WTC11 (cell line): Measurements from ENCODE around the gene PGPEP1. TPM values are rescaled to one million over a fixed set of nuclear protein-coding genes. Genes with fewer than 3 reads are reported as not detected.

Experiments used
- ATAC-seq: fragments of 200-7000 bp; cut with Tn5 transposase; 2 replicates; pipeline ENCODE4 v1.10.0; 2021; ENCODE audit warnings: mild to moderate bottlenecking, moderate library complexity
- CTCF ChIA-PET: fragments of 300-600 bp; sonication (Branson Sonifier 250); formaldehyde crosslinking; loops from one replicate; lab custom pipeline; 2021; ENCODE audit warnings: antibody characterized with exemption; lab: Charles Lee
- POLR2A ChIA-PET: fragments of 350-600 bp; sonication (Branson Sonifier 250); formaldehyde crosslinking; loops from one replicate; lab custom pipeline; 2021; ENCODE audit warnings: antibody characterized with exemption; lab: Charles Lee
- DNase-seq: peaks from one replicate; pipeline ENCODE4 v3.0.0; 2021; ENCODE audit warnings: low spot score
- H3K27ac Mint-ChIP-seq: 2 replicates; pipeline ENCODE4 v1.8.0; 2021; ENCODE audit warnings: mixed read lengths
- H3K27me3 Mint-ChIP-seq: 2 replicates; pipeline ENCODE4 v1.8.0; 2021; ENCODE audit warnings: low read depth, mild to moderate bottlenecking, moderate library complexity, mixed read lengths
- H3K36me3 Mint-ChIP-seq: 2 replicates; pipeline ENCODE4 v1.8.0; 2021; ENCODE audit warnings: mixed read lengths
- H3K4me1 Mint-ChIP-seq: 2 replicates; pipeline ENCODE4 v1.8.0; 2022; ENCODE audit warnings: mixed read lengths
- H3K4me3 Mint-ChIP-seq: 2 replicates; pipeline ENCODE4 v1.8.0; 2021; ENCODE audit warnings: mild to moderate bottlenecking, moderate library complexity, mixed read lengths
- H3K9me3 Mint-ChIP-seq: 2 replicates; pipeline ENCODE4 v1.8.0; 2021; ENCODE audit warnings: mixed read lengths
- ATF1 ChIP-seq: sonication (generic); formaldehyde crosslinking; IDR thresholded peaks from 2 replicates; pipeline ENCODE4 v1.8.1; 2023; ENCODE audit warnings: mild to moderate bottlenecking, moderate library complexity, missing genetic modification reagents
- CBFB ChIP-seq: sonication (generic); formaldehyde crosslinking; IDR thresholded peaks from 2 replicates; pipeline ENCODE4 v1.8.1; 2022; ENCODE audit warnings: mild to moderate bottlenecking, low read depth, missing genetic modification reagents
- CREM ChIP-seq: sonication (generic); formaldehyde crosslinking; IDR thresholded peaks from 2 replicates; pipeline ENCODE4 v1.8.1; 2022; ENCODE audit warnings: mild to moderate bottlenecking, missing genetic modification reagents, moderate library complexity
- ELF4 ChIP-seq: sonication (generic); formaldehyde crosslinking; IDR thresholded peaks from 2 replicates; pipeline ENCODE4 v1.8.1; 2022; ENCODE audit warnings: low read depth, mild to moderate bottlenecking, moderate library complexity, missing genetic modification reagents
- ESRRA ChIP-seq: sonication (generic); formaldehyde crosslinking; IDR thresholded peaks from 2 replicates; pipeline ENCODE4 v1.8.1; 2022; ENCODE audit warnings: mild to moderate bottlenecking, missing genetic modification reagents, borderline replicate concordance
- GTF2I ChIP-seq: fragments of 250-450 bp; sonication (Bioruptor Pico); conservative IDR thresholded peaks from 2 replicates; pipeline ENCODE4 v1.4.0; 2021; ENCODE audit warnings: mild to moderate bottlenecking
- HMGA2 ChIP-seq: fragments of 250-450 bp; sonication (Bioruptor Pico); IDR thresholded peaks from 2 replicates; pipeline ENCODE4 v1.4.0; 2021; ENCODE audit warnings: mild to moderate bottlenecking, moderate library complexity
- JAZF1 ChIP-seq: fragments of 250-450 bp; sonication (Bioruptor Pico); IDR thresholded peaks from 2 replicates; pipeline ENCODE4 v1.9.0; 2021; ENCODE audit warnings: moderate library complexity, mild to moderate bottlenecking, inconsistent platforms
- JUN ChIP-seq: sonication (generic); formaldehyde crosslinking; IDR thresholded peaks from 2 replicates; pipeline ENCODE4 v1.8.0; 2023; ENCODE audit warnings: mild to moderate bottlenecking, missing genetic modification reagents
- NR3C1 ChIP-seq: sonication (generic); formaldehyde crosslinking; conservative IDR thresholded peaks from 2 replicates; pipeline ENCODE4 v1.8.1; 2023; ENCODE audit warnings: low read depth, mild to moderate bottlenecking, missing genetic modification reagents
- RORB ChIP-seq: fragments of 250-450 bp; sonication (Bioruptor Pico); IDR thresholded peaks from 2 replicates; pipeline ENCODE4 v1.9.0; 2021; ENCODE audit warnings: mild to moderate bottlenecking
- TEAD4 ChIP-seq: sonication (generic); formaldehyde crosslinking; IDR thresholded peaks from 2 replicates; pipeline ENCODE4 v1.8.0; 2022; ENCODE audit warnings: mild to moderate bottlenecking, missing genetic modification reagents
- ZBTB21 ChIP-seq: sonication (generic); formaldehyde crosslinking; IDR thresholded peaks from 2 replicates; pipeline ENCODE4 v1.8.1; 2023; ENCODE audit warnings: mild to moderate bottlenecking, missing genetic modification reagents, borderline replicate concordance
- ZNF121 ChIP-seq: sonication (generic); formaldehyde crosslinking; IDR thresholded peaks from 2 replicates; pipeline ENCODE4 v1.8.0; 2023; ENCODE audit warnings: missing genetic modification reagents
- ZNF263 ChIP-seq: sonication (generic); formaldehyde crosslinking; IDR thresholded peaks from 2 replicates; pipeline ENCODE4 v1.8.1; 2022; ENCODE audit warnings: low read depth, mild to moderate bottlenecking, moderate library complexity, missing genetic modification reagents
- ZNF317 ChIP-seq: sonication (generic); formaldehyde crosslinking; IDR thresholded peaks from 2 replicates; pipeline ENCODE4 v1.8.1; 2023; ENCODE audit warnings: low read depth, mild to moderate bottlenecking, moderate library complexity, missing genetic modification reagents, borderline replicate concordance
- ZNF423 ChIP-seq: fragments of 250-450 bp; sonication (Bioruptor Pico); IDR thresholded peaks from 2 replicates; pipeline ENCODE4 v2.1.2; 2022; ENCODE audit warnings: mild to moderate bottlenecking, moderate library complexity
- total RNA-seq: library from RNA; stranded (reverse); gene quantifications from 3 replicates; pipeline ENCODE4 v1.2.3, GENCODE V29; 2021
- TF ChIP-seq, protein P1 (sequence below): fragments of 250-450 bp; sonication (Bioruptor Pico); IDR thresholded peaks from 2 replicates; pipeline ENCODE4 v1.9.0; 2021; ENCODE audit warnings: mild to moderate bottlenecking
- TF ChIP-seq, protein P2 (sequence below): sonication (generic); formaldehyde crosslinking; IDR thresholded peaks from 2 replicates; pipeline ENCODE4 v1.8.1; 2023; ENCODE audit warnings: mild to moderate bottlenecking, missing genetic modification reagents
- TF ChIP-seq, protein P3 (sequence below): sonication (generic); formaldehyde crosslinking; IDR thresholded peaks from 2 replicates; pipeline ENCODE4 v1.8.1; 2023; ENCODE audit warnings: mild to moderate bottlenecking, moderate library complexity, missing genetic modification reagents
- TF ChIP-seq, protein P4 (sequence below): sonication (generic); formaldehyde crosslinking; IDR thresholded peaks from 2 replicates; pipeline ENCODE4 v1.8.0; 2022; ENCODE audit warnings: mild to moderate bottlenecking, missing genetic modification reagents

PGPEP1 gene
- total RNA-seq, 1 experiment from 2014 or later = 68.1 TPM

- TF ChIP-seq ZNF423 (CRISPR knock-in tag) (no peak), NR3C1 (CRISPR knock-in tag) (no peak), JAZF1 (CRISPR knock-in tag) (no peak), ESRRA (CRISPR knock-in tag) (no peak), RORB (CRISPR knock-in tag) (no peak)
Observed at GRCh38 chr19:18391509-18392075, 51.2 kb downstream of the PGPEP1 start (continued).

DNA sequence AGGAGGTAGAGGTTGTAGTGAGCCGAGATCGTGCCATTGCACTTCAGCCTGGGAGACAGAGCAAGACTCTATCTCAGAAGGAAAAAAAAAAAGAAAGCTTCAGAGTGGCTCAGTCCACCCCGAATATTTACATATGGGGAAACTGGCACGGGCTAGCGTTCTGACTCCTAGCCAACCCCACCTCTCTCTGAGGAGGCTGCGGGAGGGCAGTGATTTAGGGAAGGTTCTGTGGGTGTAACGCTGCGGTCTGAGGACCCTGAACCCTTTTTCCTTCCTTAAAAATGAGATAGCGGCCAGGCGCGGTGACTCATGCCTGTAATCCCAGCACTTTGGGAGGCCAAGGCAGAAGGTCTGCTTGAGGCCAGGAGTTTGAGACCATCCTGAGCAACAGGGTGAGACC is 52.0 kb downstream of the PGPEP1 start:
- no peak for DNase-seq
- peaks cover 25% of the 10 kb centered on the region for H3K27me3 Mint-ChIP-seq
- CTCF ChIA-PET = interaction anchor here (0.6 to 6.1 kb wide), 4 partner anchors 9 to 140 kb away, joined by 3 to 63 read pairs (median 4); partner anchors contain the start of gene JUND
- POLR2A ChIA-PET = no interaction called here
- H3K4me3 Mint-ChIP-seq = no peak overlapping the region
- no peaks in the 10 kb centered on the region for H3K9me3 Mint-ChIP-seq
- no peak overlapping the region for H3K27ac Mint-ChIP-seq
- H3K4me1 Mint-ChIP-seq = peaks cover 3% of the 10 kb centered on the region; the same call in 1 of the 2 replicates
- ATAC-seq = no peak
- no peak for TF ChIP-seq HMGA2
- TF ChIP-seq TEAD4 (CRISPR knock-in tag) = no peak
- TF ChIP-seq CBFB (CRISPR knock-in tag) = no peak
- TF ChIP-seq CREM = no peak
- TF ChIP-seq, protein P1, sequence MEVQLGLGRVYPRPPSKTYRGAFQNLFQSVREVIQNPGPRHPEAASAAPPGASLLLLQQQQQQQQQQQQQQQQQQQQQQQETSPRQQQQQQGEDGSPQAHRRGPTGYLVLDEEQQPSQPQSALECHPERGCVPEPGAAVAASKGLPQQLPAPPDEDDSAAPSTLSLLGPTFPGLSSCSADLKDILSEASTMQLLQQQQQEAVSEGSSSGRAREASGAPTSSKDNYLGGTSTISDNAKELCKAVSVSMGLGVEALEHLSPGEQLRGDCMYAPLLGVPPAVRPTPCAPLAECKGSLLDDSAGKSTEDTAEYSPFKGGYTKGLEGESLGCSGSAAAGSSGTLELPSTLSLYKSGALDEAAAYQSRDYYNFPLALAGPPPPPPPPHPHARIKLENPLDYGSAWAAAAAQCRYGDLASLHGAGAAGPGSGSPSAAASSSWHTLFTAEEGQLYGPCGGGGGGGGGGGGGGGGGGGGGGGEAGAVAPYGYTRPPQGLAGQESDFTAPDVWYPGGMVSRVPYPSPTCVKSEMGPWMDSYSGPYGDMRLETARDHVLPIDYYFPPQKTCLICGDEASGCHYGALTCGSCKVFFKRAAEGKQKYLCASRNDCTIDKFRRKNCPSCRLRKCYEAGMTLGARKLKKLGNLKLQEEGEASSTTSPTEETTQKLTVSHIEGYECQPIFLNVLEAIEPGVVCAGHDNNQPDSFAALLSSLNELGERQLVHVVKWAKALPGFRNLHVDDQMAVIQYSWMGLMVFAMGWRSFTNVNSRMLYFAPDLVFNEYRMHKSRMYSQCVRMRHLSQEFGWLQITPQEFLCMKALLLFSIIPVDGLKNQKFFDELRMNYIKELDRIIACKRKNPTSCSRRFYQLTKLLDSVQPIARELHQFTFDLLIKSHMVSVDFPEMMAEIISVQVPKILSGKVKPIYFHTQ (CRISPR knock-in tag) = no peak
- no peak for TF ChIP-seq ATF1 (CRISPR knock-in tag)
- TF ChIP-seq ZNF121 (CRISPR knock-in tag) = no peak
- TF ChIP-seq, protein P2, sequence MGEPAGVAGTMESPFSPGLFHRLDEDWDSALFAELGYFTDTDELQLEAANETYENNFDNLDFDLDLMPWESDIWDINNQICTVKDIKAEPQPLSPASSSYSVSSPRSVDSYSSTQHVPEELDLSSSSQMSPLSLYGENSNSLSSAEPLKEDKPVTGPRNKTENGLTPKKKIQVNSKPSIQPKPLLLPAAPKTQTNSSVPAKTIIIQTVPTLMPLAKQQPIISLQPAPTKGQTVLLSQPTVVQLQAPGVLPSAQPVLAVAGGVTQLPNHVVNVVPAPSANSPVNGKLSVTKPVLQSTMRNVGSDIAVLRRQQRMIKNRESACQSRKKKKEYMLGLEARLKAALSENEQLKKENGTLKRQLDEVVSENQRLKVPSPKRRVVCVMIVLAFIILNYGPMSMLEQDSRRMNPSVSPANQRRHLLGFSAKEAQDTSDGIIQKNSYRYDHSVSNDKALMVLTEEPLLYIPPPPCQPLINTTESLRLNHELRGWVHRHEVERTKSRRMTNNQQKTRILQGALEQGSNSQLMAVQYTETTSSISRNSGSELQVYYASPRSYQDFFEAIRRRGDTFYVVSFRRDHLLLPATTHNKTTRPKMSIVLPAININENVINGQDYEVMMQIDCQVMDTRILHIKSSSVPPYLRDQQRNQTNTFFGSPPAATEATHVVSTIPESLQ (CRISPR knock-in tag) = no peak
- no peak for TF ChIP-seq GTF2I (CRISPR knock-in tag)
- TF ChIP-seq JUN (CRISPR knock-in tag) = no peak
- TF ChIP-seq, protein P3, sequence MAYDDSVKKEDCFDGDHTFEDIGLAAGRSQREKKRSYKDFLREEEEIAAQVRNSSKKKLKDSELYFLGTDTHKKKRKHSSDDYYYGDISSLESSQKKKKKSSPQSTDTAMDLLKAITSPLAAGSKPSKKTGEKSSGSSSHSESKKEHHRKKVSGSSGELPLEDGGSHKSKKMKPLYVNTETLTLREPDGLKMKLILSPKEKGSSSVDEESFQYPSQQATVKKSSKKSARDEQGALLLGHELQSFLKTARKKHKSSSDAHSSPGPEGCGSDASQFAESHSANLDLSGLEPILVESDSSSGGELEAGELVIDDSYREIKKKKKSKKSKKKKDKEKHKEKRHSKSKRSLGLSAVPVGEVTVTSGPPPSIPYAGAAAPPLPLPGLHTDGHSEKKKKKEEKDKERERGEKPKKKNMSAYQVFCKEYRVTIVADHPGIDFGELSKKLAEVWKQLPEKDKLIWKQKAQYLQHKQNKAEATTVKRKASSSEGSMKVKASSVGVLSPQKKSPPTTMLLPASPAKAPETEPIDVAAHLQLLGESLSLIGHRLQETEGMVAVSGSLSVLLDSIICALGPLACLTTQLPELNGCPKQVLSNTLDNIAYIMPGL (CRISPR knock-in tag) = no peak
- peaks cover 11% of the 10 kb centered on the region for H3K36me3 Mint-ChIP-seq

GRCh38 chr19:18392926-18393325 is 52.5 kb downstream of the PGPEP1 start:
- Mint-ChIP-seq H3K9me3 (no peaks in the 10 kb centered on the region), H3K27ac (no peak overlapping the region), H3K4me3 (no peak overlapping the region), H3K4me1 (peaks cover 5% of the 10 kb centered on the region; the same call in 1 of the 2 replicates), H3K36me3 (peaks cover 11% of the 10 kb centered on the region), H3K27me3 (peaks cover 19% of the 10 kb centered on the region)
- ATAC-seq = no peak
- DNase-seq = no peak
- CTCF ChIA-PET = interaction anchor here (0.6 to 6.1 kb wide), 3 partner anchors 9 to 113 kb away, joined by 3 to 63 read pairs (median 5); partner anchors contain the start of gene JUND
- POLR2A ChIA-PET = no interaction called here
- TF ChIP-seq, protein P4, sequence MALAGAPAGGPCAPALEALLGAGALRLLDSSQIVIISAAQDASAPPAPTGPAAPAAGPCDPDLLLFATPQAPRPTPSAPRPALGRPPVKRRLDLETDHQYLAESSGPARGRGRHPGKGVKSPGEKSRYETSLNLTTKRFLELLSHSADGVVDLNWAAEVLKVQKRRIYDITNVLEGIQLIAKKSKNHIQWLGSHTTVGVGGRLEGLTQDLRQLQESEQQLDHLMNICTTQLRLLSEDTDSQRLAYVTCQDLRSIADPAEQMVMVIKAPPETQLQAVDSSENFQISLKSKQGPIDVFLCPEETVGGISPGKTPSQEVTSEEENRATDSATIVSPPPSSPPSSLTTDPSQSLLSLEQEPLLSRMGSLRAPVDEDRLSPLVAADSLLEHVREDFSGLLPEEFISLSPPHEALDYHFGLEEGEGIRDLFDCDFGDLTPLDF (CRISPR knock-in tag) = no peak
- TF ChIP-seq ELF4 (no peak), ZNF317 (CRISPR knock-in tag) (no peak), ZNF263 (CRISPR knock-in tag) (no peak), ZBTB21 (CRISPR knock-in tag) (no peak)
- TF ChIP-seq, protein P1 (CRISPR knock-in tag) = no peak
